Measurements from ENCODE around the gene KCTD16.

The KCTD16 gene

DNA sequence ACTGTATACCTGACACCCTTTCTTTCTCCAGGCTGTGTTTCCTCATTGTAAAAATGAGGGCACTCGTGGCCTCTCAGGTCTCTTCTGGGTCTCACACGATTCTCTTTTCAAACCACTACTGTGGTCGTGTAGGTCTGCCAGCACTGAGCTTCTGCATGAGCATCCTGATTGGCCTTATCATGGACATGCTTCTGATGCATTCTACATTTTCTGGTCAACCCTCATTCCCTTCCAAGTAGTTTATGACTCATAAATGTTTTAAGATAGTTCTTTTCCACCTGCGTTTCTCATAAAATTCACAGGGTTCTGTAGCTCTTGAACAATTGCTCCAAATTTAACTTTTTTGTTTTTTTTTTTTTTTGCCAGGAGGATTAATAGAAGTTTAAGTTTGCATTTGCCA lies 294.8 kb downstream of the KCTD16 start:
- Mint-ChIP-seq H3K27ac (no peak overlapping the region), H3K27me3 (no peaks in the 10 kb centered on the region), H3K4me1 (ENCODE audit: low read depth) (no peaks in the 10 kb centered on the region), H3K4me3 (no peak overlapping the region), H3K36me3 (ENCODE audit: low read depth) (no peaks in the 10 kb centered on the region), H3K9me3 (no peaks in the 10 kb centered on the region)

DNA sequence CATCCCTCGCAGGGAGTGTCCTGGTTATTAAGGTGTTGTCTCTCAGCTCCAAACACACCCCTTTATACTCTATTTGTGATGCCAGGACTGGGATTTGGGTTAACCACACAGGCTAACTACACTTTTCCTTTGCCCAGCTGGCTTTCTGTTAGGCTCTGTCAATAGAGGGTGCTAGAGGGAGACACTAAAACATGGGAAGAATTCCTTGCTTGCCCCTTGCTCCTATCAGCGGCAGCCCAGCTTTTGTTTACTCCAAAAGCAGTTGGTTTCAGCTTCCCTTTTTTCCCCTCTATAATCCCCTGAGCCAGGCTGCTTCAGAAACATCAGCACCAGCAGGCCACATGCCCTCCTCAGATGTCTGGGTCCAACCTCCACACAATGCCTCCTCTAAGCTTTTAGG lies 297.1 kb downstream of the KCTD16 start:
- no peaks in the 10 kb centered on the region for H3K4me1 Mint-ChIP-seq (ENCODE audit: low read depth)
- H3K27me3 Mint-ChIP-seq = no peaks in the 10 kb centered on the region
- no peak overlapping the region for H3K4me3 Mint-ChIP-seq
- no peak overlapping the region for H3K27ac Mint-ChIP-seq
- H3K36me3 Mint-ChIP-seq (ENCODE audit: low read depth) = no peaks in the 10 kb centered on the region
- H3K9me3 Mint-ChIP-seq = no peaks in the 10 kb centered on the region

DNA sequence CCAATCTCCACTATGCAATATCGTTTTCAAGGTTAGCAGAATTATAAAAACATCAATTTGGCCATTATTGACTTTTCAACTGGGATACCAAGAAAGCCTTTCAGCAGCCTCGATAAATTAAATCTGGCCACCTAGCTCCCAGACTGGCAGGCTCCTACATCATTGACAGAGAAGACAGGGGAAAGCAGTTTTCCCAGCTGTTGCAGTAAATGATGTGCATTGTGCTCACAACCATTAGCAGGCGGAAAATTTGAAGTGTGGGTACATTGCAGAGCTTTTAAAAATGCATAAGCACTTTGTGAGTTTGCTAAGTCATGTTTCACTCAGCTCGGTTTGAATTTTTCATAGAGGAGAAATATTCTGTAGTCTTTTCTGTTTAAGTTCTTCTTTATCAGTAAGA lies 297.9 kb downstream of the KCTD16 start:
- no peaks in the 10 kb centered on the region for H3K27me3 Mint-ChIP-seq
- H3K4me1 Mint-ChIP-seq (ENCODE audit: low read depth) = no peaks in the 10 kb centered on the region
- H3K36me3 Mint-ChIP-seq (ENCODE audit: low read depth) = no peaks in the 10 kb centered on the region
- no peaks in the 10 kb centered on the region for H3K9me3 Mint-ChIP-seq
- H3K27ac Mint-ChIP-seq = no peak overlapping the region
- H3K4me3 Mint-ChIP-seq = no peak overlapping the region

DNA sequence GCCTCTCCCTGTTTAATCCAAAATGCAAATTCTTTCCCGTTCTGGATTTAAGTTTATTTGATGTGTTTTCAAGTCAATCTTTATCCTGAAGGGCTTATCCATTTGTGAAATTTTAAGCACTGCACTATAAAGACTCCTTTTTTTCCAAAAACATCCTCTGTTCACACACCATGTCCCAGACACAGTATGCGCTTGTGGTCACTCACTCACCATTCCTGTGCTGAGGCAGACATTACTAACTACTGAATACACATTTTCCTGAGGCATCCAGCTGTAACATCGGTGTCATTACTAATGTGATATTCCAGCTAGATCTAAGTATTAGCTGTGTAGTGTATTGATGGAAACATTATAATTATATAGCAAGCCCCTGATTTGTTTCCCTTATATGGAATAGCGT lies 298.4 kb downstream of the KCTD16 start:
- Mint-ChIP-seq H3K27me3 (no peaks in the 10 kb centered on the region), H3K9me3 (no peaks in the 10 kb centered on the region), H3K4me1 (ENCODE audit: low read depth) (no peaks in the 10 kb centered on the region), H3K36me3 (ENCODE audit: low read depth) (no peaks in the 10 kb centered on the region), H3K27ac (no peak overlapping the region), H3K4me3 (no peak overlapping the region)

DNA sequence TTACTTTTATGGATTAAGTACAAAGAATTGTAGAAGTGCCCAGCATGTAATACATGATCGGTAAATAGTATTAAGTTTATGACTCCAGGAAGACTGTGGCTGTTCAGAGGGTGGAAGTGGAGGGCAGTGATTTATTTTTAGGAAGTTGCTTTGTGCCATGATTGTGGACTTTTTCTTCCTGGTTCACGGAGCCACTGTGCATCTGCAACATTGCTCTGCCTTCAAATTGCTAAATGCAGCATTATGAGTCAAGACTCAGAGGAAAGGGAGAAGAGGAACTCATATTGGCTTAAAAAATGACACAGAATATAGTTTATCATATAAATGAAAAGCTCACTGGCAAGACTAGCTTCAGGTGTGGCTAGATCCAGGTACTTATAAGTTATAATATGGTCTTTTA lies 301.5 kb downstream of the KCTD16 start:
- H3K27ac Mint-ChIP-seq = no peak overlapping the region
- H3K27me3 Mint-ChIP-seq = no peaks in the 10 kb centered on the region
- no peaks in the 10 kb centered on the region for H3K36me3 Mint-ChIP-seq (ENCODE audit: low read depth)
- H3K9me3 Mint-ChIP-seq = peaks cover 4% of the 10 kb centered on the region
- no peak overlapping the region for H3K4me3 Mint-ChIP-seq
- no peaks in the 10 kb centered on the region for H3K4me1 Mint-ChIP-seq (ENCODE audit: low read depth)

DNA sequence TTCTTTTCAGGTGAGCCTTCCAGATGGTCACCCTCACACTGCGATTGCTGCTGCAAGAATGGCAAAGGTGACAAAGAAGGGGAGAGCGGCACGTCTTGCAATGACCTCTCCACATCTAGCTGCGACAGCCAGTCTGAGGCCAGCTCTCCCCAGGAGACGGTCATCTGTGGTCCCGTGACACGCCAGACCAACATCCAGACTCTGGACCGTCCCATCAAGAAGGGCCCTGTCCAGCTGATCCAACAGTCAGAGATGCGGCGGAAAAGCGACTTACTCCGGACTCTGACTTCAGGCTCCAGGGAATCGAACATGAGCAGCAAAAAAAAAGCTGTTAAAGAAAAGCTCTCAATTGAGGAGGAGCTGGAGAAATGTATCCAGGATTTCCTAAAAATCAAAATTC lies 303.0 kb downstream of the KCTD16 start:
- peaks cover 4% of the 10 kb centered on the region for H3K9me3 Mint-ChIP-seq
- H3K4me1 Mint-ChIP-seq (ENCODE audit: low read depth) = no peaks in the 10 kb centered on the region
- H3K27ac Mint-ChIP-seq = no peak overlapping the region
- H3K4me3 Mint-ChIP-seq = no peak overlapping the region
- no peaks in the 10 kb centered on the region for H3K27me3 Mint-ChIP-seq
- H3K36me3 Mint-ChIP-seq (ENCODE audit: low read depth) = no peaks in the 10 kb centered on the region

DNA sequence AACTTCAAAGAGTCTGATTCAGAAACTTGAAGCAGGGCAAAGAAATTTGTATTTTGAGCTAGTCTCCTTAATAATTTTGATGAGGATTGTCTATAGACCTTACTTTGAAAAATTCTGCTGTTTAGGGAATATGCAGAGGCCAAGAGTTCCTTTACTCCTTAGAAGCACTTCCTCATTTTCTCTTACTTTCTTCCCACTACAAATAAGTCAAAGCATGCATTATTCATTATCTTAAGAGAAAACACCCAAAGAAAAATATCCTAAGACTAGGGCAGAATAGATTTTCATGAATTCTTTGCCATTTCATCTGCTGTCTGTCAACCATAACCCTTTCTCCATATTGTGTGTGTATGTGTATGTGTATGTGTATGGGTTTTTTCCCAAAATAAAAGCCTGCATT lies 307.9 kb downstream of the KCTD16 start:
- Mint-ChIP-seq H3K9me3 (peaks cover 4% of the 10 kb centered on the region), H3K27me3 (no peaks in the 10 kb centered on the region), H3K4me3 (no peak overlapping the region), H3K27ac (no peak overlapping the region), H3K4me1 (ENCODE audit: low read depth) (no peaks in the 10 kb centered on the region), H3K36me3 (ENCODE audit: low read depth) (no peaks in the 10 kb centered on the region)

DNA sequence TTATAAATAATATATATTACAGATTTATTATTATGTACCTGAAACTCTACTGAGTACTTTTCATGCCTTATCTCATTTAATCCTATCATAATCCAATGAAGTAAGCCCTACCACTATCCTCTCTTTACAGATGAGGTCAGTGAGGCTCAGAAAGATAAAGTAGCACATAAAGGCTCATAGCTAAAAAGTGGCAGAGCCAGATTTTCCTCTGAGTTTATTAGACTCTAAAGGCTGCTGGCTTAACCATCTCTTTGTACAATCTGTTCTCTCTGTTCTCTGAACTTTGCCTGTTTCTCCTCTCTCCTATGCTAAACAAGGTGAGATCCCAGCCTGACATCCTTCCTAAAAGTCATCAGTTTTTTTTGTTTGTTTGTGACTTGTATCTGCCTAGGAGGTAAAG lies 311.2 kb downstream of the KCTD16 start:
- Mint-ChIP-seq H3K4me3 (no peak overlapping the region), H3K9me3 (no peaks in the 10 kb centered on the region), H3K27ac (no peak overlapping the region), H3K27me3 (no peaks in the 10 kb centered on the region), H3K4me1 (ENCODE audit: low read depth) (no peaks in the 10 kb centered on the region), H3K36me3 (ENCODE audit: low read depth) (no peaks in the 10 kb centered on the region)

DNA sequence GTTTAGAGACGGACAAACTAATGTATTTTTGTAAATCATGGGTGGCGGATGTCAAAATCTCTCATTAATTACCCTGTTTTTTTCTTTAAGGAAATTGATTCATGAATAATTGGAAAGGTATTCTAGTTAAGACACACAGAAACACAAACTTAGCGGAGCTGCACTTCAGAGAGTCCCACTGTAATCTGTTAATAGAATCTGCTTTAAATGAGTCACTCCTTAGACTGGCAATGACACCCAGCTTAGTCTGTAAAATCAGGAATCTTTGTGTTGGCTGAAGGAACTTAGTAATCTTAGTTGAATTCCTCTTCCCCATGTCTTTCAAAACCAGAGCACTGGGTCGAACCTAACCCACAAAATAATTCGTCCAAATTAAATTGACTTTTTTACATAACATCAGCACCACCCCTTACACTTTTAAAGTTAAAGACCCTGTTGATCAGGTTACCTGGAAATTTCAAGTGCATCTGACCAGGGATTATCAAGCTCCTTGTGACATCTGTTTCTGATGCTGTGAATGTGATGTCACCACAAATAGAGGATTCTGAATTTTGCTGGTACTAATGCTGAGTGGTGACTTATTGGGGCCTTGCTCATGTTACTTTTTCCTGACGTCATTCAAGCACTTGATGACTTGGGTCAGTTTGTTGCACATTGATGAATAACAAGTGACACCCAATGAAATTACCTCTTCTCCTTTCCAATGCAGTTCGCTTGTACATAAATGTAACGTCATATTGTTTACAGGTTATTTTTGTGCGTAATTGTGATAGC lies 313.6 kb downstream of the KCTD16 start:
- H3K9me3 Mint-ChIP-seq = no peaks in the 10 kb centered on the region
- H3K4me3 Mint-ChIP-seq = no peak overlapping the region
- no peaks in the 10 kb centered on the region for H3K27me3 Mint-ChIP-seq
- H3K4me1 Mint-ChIP-seq (ENCODE audit: low read depth) = no peaks in the 10 kb centered on the region
- no peak overlapping the region for H3K27ac Mint-ChIP-seq
- no peaks in the 10 kb centered on the region for H3K36me3 Mint-ChIP-seq (ENCODE audit: low read depth)

DNA sequence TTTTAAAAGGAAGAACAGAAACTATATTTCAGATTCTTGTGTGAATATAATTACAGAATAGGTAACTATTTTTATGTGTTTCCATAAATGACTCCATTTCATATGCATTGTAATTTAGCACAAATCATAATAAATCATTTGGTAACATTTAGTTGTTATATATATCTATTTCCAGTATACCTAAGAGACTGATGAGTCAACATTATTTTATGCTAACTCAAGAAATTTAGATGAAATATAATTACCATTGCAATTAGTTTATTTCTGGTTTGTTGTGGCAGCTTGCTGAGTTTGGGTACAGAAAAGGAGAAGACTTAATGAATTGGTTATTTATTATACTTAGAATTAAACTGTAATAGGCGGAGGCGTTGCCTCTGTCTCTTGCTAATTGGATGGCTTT lies 314.9 kb downstream of the KCTD16 start:
- H3K27me3 Mint-ChIP-seq = no peaks in the 10 kb centered on the region
- H3K9me3 Mint-ChIP-seq = no peaks in the 10 kb centered on the region
- H3K4me3 Mint-ChIP-seq = no peak overlapping the region
- no peak overlapping the region for H3K27ac Mint-ChIP-seq
- H3K36me3 Mint-ChIP-seq (ENCODE audit: low read depth) = no peaks in the 10 kb centered on the region
- no peaks in the 10 kb centered on the region for H3K4me1 Mint-ChIP-seq (ENCODE audit: low read depth)

DNA sequence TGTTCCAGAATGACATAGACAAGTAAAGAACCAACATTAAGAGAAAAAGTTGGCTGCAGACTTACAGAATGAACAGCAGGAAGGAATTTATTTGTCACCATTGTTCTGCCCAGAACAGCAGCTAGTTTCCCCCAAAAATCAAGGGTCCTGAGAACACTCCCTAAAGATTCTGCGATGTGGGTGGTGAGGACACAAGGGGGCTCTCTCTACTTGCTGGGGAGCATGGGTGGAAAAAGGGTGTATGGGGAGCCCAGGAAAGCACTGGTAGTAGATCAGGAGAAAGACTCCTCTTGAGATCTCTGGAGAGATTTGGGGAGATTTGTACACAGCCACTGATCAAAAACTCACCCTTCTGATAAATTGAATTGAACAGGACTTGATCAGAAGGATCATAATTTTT lies 316.5 kb downstream of the KCTD16 start:
- Mint-ChIP-seq H3K9me3 (no peaks in the 10 kb centered on the region), H3K36me3 (ENCODE audit: low read depth) (no peaks in the 10 kb centered on the region), H3K4me3 (no peak overlapping the region), H3K4me1 (ENCODE audit: low read depth) (no peaks in the 10 kb centered on the region), H3K27me3 (no peaks in the 10 kb centered on the region), H3K27ac (no peak overlapping the region)

DNA sequence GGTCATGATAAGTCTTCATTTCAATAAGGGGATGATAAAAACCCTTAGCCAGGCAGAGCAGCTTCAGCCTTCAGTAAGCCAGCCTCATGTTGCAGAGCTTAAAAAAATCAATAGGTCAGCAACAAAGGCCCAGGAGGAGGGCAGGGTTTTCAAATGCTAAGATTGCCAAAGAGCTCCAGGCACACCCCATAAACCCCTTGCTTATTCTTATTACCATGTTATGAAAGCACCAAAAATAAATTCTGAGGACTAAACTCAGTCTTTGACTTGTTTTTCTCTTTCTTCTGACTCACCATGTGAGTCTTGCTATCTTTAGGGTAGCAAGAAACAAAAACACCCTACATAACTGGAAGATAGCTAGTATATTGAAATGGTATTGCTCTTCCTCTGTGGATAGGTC lies 317.1 kb downstream of the KCTD16 start:
- Mint-ChIP-seq H3K27me3 (no peaks in the 10 kb centered on the region), H3K4me1 (ENCODE audit: low read depth) (no peaks in the 10 kb centered on the region), H3K27ac (no peak overlapping the region), H3K36me3 (ENCODE audit: low read depth) (no peaks in the 10 kb centered on the region), H3K4me3 (no peak overlapping the region), H3K9me3 (no peaks in the 10 kb centered on the region)

DNA sequence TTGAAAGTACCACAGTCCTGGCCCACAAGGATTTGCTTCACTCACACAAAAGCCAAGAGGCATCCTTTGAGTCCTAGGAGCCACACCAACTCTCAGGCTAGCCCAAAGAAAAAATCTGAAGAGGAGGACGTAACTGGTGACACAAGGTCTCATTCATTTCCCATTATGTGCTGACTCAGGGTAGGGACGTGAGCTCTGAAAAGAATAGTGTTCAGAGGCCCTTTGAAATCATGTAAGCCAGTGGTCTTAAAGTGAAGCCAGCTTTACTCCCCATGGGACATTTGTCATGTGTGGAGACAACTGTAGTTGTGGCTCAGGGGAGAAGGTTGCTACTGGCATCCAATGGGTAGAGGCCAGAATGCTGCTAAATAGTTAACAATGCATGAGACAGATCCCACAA lies 332.4 kb downstream of the KCTD16 start:
- H3K27me3 Mint-ChIP-seq = no peaks in the 10 kb centered on the region
- no peak overlapping the region for H3K4me3 Mint-ChIP-seq
- H3K9me3 Mint-ChIP-seq = peaks cover 16% of the 10 kb centered on the region
- no peak overlapping the region for H3K27ac Mint-ChIP-seq
- no peaks in the 10 kb centered on the region for H3K36me3 Mint-ChIP-seq (ENCODE audit: low read depth)
- no peaks in the 10 kb centered on the region for H3K4me1 Mint-ChIP-seq (ENCODE audit: low read depth)

DNA sequence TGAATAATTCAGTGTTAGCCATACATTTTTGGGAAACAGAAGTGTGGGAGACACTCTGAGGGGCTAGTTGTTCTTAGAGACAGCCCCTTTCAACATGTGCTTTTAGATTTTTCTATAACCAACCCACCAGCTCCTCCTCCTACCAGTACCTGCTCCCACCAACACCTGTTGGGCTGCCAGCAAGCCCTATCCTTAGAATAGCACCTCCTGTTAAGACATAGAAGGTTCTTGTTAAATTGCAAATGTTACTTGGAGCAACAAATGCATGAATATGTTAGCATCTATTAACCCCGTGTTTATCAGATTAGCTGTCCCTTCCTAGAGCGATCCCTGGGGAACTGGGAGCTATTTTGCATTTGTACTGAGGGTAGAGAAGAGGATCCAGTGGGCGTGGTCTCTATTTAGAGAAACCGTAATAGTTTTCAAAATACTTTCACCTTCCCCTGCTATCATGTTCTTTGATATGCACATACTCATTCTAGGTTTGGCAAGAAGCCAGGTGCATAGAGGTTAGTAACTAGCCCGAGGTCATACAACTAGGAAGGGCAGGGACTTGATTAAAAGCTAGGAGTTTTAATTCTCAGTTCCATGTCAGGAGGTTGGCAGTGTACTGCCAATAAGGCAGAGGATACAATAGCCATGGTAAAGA lies 334.4 kb downstream of the KCTD16 start:
- H3K27me3 Mint-ChIP-seq = no peaks in the 10 kb centered on the region
- H3K4me3 Mint-ChIP-seq = no peak overlapping the region

DNA sequence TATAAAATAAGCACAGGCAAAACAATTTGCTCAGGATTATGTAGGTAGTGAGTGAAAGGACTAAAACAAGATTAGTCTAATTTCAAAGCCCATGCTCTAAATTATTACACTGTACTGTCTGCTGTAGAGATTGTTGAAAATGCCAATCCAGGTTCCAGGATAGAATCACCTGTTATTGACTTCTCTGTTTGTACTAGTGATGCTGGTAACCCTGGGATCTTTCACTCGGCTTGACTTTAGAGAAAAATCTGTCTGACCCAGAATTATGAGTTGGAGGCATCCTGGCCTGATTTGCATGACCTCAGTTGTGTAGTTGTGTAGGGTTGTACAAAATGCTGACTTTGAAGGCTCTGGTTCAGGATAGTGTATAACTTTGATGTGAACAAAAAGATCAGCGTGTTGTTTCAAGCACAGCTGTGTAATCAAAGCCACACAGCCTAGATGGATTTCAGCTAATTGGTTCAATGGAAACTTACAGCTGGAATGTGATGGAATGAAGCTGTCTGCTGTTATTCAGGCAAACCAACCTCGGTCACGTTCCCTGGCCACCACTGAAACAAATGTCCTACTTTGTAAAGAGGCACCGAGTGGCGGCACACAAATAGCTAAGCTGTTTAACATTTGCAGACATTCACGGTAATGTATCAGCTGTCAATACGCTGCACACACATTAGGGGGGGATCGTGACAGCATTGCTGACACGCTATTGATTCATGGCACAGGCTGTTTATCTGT lies 340.3 kb downstream of the KCTD16 start:
- Mint-ChIP-seq H3K36me3 (ENCODE audit: low read depth) (no peaks in the 10 kb centered on the region), H3K27me3 (no peaks in the 10 kb centered on the region), H3K4me3 (no peak overlapping the region), H3K9me3 (peaks cover 19% of the 10 kb centered on the region), H3K27ac (no peak overlapping the region), H3K4me1 (ENCODE audit: low read depth) (no peaks in the 10 kb centered on the region)

More for the DNA sequence above, 334.4 kb downstream of the KCTD16 start:
- no peak overlapping the region for H3K27ac Mint-ChIP-seq
- no peaks in the 10 kb centered on the region for H3K4me1 Mint-ChIP-seq (ENCODE audit: low read depth)
- no peaks in the 10 kb centered on the region for H3K36me3 Mint-ChIP-seq (ENCODE audit: low read depth)
- H3K9me3 Mint-ChIP-seq = peaks cover 6% of the 10 kb centered on the region

All from stimulated activated naive CD8-positive, alpha-beta T cell treated with anti-CD3 and anti-CD28 coated beads, Interleukin-15, Interleukin-2, amounts not matched to agents 100 ng/mL and 50 ng/mL, for 24 hours (primary cell).